DOHH2 (cell line): ENCODE results near the gene NEU4.

Source experiments
- CTCF ChIP-seq: fragments of 200-600 bp; sonication (generic); IDR thresholded peaks from one replicate; pipeline ENCODE4 v1.5.1; 2014; ENCODE audit warnings: antibody characterized with exemption, mild to moderate bottlenecking, low read depth, low read length; ENCODE audit not compliant: poor library complexity, severe bottlenecking
- EZH2phosphoT487 ChIP-seq: fragments of 200-600 bp; sonication (generic); IDR thresholded peaks from 2 replicates; pipeline ENCODE4 v1.6.1; 2017; ENCODE audit warnings: borderline replicate concordance, mild to moderate bottlenecking, antibody characterized with exemption, low read length, moderate library complexity, mixed read lengths

- TF ChIP-seq CTCF (no peak), EZH2phosphoT487 (no peak)
Observed at GRCh38 chr2:241812730-241813643, 4.0 kb downstream of the NEU4 start.
